ENCODE measurements around the gene PCF11. TPM values are rescaled to one million over a fixed set of nuclear protein-coding genes. Genes with fewer than 3 reads are reported as not detected.

Gene PCF11
- total RNA-seq, 1 experiment from 2014 or later, result 46.1 TPM

DNA sequence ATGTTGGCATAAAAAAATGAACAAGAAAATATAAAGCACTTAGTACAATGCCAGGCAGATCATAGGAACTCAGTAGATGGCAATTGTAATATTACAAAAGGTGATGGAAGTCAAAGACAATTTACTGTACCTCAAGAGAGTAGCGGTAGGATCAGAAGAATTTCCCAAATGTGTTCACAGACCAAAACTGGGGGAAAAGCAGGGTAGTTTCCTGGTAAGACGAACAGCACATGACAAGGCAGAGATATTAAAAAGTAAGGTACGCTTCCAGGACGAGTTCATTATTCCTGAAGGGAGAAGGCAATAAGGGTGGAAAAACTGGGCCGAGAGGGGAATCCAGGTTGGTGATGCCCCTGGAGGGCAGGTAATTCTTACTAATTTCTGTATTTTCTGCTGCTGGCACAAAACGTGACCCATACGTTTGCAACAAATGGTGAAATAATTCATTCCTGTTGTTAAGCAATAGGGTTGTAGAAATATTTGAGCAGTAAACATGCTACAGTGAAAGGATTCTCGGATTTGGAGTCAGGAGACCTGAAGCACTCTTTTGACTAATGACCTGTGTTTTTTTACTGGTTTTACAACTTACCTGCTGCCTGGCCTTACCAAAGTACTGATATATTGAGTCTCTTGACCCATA lies 35.8 kb downstream of the PCF11 start:
- TF ChIP-seq KAT7 (CRISPR knock-in tag; IDR thresholded peaks at IDR 0.05; ENCODE audit: borderline replicate concordance), result no peak
- no peak for TF ChIP-seq SP1 (CRISPR knock-in tag; conservative IDR thresholded peaks at IDR 0.05)
- TF ChIP-seq, protein P1, sequence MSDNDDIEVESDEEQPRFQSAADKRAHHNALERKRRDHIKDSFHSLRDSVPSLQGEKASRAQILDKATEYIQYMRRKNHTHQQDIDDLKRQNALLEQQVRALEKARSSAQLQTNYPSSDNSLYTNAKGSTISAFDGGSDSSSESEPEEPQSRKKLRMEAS (CRISPR knock-in tag; IDR thresholded peaks at IDR 0.05), result no peak
- no peak for TF ChIP-seq MXD4 (CRISPR knock-in tag; IDR thresholded peaks at IDR 0.05; ENCODE audit: borderline replicate concordance)
- TF ChIP-seq, protein P2, sequence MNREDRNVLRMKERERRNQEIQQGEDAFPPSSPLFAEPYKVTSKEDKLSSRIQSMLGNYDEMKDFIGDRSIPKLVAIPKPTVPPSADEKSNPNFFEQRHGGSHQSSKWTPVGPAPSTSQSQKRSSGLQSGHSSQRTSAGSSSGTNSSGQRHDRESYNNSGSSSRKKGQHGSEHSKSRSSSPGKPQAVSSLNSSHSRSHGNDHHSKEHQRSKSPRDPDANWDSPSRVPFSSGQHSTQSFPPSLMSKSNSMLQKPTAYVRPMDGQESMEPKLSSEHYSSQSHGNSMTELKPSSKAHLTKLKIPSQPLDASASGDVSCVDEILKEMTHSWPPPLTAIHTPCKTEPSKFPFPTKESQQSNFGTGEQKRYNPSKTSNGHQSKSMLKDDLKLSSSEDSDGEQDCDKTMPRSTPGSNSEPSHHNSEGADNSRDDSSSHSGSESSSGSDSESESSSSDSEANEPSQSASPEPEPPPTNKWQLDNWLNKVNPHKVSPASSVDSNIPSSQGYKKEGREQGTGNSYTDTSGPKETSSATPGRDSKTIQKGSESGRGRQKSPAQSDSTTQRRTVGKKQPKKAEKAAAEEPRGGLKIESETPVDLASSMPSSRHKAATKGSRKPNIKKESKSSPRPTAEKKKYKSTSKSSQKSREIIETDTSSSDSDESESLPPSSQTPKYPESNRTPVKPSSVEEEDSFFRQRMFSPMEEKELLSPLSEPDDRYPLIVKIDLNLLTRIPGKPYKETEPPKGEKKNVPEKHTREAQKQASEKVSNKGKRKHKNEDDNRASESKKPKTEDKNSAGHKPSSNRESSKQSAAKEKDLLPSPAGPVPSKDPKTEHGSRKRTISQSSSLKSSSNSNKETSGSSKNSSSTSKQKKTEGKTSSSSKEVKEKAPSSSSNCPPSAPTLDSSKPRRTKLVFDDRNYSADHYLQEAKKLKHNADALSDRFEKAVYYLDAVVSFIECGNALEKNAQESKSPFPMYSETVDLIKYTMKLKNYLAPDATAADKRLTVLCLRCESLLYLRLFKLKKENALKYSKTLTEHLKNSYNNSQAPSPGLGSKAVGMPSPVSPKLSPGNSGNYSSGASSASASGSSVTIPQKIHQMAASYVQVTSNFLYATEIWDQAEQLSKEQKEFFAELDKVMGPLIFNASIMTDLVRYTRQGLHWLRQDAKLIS (CRISPR knock-in tag; IDR thresholded peaks at IDR 0.05; ENCODE audit: borderline replicate concordance), result no peak
- TF ChIP-seq NR2C2 (CRISPR knock-in tag; IDR thresholded peaks at IDR 0.05), result no peak
- TF ChIP-seq, protein P3, sequence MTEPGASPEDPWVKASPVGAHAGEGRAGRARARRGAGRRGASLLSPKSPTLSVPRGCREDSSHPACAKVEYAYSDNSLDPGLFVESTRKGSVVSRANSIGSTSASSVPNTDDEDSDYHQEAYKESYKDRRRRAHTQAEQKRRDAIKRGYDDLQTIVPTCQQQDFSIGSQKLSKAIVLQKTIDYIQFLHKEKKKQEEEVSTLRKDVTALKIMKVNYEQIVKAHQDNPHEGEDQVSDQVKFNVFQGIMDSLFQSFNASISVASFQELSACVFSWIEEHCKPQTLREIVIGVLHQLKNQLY (CRISPR knock-in tag; IDR thresholded peaks at IDR 0.05), result no peak
- no peak for TF ChIP-seq ZNF317 (CRISPR knock-in tag; IDR thresholded peaks at IDR 0.05; ENCODE audit: borderline replicate concordance, low read depth)
- no peak for TF ChIP-seq ELF4 (CRISPR knock-in tag; IDR thresholded peaks at IDR 0.05; ENCODE audit: low read depth)
- no peak for TF ChIP-seq ATF1 (CRISPR knock-in tag; IDR thresholded peaks at IDR 0.05)
- TF ChIP-seq GRHL2 (CRISPR knock-in tag; IDR thresholded peaks at IDR 0.05; ENCODE audit: insufficient replicate concordance, severe bottlenecking), result no peak
- TF ChIP-seq, protein P4, sequence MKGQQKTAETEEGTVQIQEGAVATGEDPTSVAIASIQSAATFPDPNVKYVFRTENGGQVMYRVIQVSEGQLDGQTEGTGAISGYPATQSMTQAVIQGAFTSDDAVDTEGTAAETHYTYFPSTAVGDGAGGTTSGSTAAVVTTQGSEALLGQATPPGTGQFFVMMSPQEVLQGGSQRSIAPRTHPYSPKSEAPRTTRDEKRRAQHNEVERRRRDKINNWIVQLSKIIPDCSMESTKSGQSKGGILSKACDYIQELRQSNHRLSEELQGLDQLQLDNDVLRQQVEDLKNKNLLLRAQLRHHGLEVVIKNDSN (CRISPR knock-in tag; IDR thresholded peaks at IDR 0.05), result no peak
- no peak for TF ChIP-seq ZNF416 (CRISPR knock-in tag; IDR thresholded peaks at IDR 0.05)
- TF ChIP-seq, protein P5, sequence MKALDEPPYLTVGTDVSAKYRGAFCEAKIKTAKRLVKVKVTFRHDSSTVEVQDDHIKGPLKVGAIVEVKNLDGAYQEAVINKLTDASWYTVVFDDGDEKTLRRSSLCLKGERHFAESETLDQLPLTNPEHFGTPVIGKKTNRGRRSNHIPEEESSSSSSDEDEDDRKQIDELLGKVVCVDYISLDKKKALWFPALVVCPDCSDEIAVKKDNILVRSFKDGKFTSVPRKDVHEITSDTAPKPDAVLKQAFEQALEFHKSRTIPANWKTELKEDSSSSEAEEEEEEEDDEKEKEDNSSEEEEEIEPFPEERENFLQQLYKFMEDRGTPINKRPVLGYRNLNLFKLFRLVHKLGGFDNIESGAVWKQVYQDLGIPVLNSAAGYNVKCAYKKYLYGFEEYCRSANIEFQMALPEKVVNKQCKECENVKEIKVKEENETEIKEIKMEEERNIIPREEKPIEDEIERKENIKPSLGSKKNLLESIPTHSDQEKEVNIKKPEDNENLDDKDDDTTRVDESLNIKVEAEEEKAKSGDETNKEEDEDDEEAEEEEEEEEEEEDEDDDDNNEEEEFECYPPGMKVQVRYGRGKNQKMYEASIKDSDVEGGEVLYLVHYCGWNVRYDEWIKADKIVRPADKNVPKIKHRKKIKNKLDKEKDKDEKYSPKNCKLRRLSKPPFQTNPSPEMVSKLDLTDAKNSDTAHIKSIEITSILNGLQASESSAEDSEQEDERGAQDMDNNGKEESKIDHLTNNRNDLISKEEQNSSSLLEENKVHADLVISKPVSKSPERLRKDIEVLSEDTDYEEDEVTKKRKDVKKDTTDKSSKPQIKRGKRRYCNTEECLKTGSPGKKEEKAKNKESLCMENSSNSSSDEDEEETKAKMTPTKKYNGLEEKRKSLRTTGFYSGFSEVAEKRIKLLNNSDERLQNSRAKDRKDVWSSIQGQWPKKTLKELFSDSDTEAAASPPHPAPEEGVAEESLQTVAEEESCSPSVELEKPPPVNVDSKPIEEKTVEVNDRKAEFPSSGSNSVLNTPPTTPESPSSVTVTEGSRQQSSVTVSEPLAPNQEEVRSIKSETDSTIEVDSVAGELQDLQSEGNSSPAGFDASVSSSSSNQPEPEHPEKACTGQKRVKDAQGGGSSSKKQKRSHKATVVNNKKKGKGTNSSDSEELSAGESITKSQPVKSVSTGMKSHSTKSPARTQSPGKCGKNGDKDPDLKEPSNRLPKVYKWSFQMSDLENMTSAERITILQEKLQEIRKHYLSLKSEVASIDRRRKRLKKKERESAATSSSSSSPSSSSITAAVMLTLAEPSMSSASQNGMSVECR (CRISPR knock-in tag; IDR thresholded peaks at IDR 0.05; ENCODE audit: borderline replicate concordance), result no peak
- TF ChIP-seq ZNF219 (CRISPR knock-in tag; IDR thresholded peaks at IDR 0.05; ENCODE audit: borderline replicate concordance), result no peak
- TF ChIP-seq, protein P6, sequence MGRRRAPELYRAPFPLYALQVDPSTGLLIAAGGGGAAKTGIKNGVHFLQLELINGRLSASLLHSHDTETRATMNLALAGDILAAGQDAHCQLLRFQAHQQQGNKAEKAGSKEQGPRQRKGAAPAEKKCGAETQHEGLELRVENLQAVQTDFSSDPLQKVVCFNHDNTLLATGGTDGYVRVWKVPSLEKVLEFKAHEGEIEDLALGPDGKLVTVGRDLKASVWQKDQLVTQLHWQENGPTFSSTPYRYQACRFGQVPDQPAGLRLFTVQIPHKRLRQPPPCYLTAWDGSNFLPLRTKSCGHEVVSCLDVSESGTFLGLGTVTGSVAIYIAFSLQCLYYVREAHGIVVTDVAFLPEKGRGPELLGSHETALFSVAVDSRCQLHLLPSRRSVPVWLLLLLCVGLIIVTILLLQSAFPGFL (CRISPR knock-in tag; IDR thresholded peaks at IDR 0.05; ENCODE audit: borderline replicate concordance), result no peak
- TF ChIP-seq IRF2 (CRISPR knock-in tag; IDR thresholded peaks at IDR 0.05; ENCODE audit: borderline replicate concordance, low read depth), result no peak
- TF ChIP-seq HMGA2 (CRISPR knock-in tag; IDR thresholded peaks at IDR 0.05), result no peak
- TF ChIP-seq NFE2L1 (CRISPR knock-in tag; IDR thresholded peaks at IDR 0.05), result no peak
- ATAC-seq (no peak), DNase-seq (ENCODE audit: low spot score) (no peak)
- no peaks in the 10 kb centered on the region for H3K9me3 Mint-ChIP-seq
- peak overlapping the region; percentile 94 for H3K27ac Mint-ChIP-seq
- H3K4me3 Mint-ChIP-seq, result peak overlapping the region; percentile 97
- peaks cover 20% of the 10 kb centered on the region for H3K36me3 Mint-ChIP-seq
- ChIA-PET CTCF (no interaction called here), POLR2A (interaction anchor here (1.8 kb wide), 1 partner anchor 35 kb away, joined by 6 read pairs; the partner anchor contains the start of gene PCF11)
- H3K4me1 Mint-ChIP-seq, result peaks cover 18% of the 10 kb centered on the region
- H3K27me3 Mint-ChIP-seq (ENCODE audit: low read depth), result peaks cover 6% of the 10 kb centered on the region; the same call in 1 of the 2 replicates
